RKO (cell line): ENCODE results near the gene DDA1.

ENCODE experiments used
- DNase-seq: peaks from one replicate; pipeline ENCODE4 v3.0.0-alpha.2; 2016; ENCODE audit warnings: low spot score

Gene DDA1

GRCh38 chr19:17312189-17313113, 3.1 kb downstream of the DDA1 start:
- DNase-seq, result no peak

DNA sequence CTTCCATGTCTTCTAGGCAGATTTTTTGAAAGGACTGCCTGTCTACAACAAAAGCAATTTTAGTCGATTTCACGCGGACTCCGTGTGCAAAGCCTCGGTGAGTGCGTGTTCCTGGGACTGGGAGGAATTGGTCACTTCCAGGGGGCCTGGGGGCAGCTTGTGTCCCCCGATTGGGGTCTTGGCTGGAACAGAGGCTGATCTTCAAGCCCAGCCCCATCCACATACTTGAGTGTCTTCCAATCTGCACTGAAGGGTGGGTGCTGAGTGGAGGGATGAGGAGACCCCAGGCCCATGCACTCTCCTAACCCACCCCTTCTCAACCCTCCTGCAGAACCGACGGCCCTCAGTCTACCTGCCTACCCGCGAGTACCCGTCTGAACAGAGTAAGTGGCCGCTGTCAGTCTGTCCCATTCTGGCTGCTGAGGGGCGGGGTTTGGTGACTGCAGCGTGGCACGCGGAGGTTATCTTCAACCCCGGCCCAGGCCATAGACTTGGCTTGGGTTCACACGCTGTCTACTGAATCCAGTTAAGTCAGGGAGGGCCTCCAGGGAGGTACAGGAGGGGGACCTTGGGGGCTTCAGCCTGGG, 4.7 kb downstream of the DDA1 start:
- DNase-seq, result no peak

- no peak for DNase-seq
Measured at GRCh38 chr19:17318966-17319365, 9.6 kb downstream of the DDA1 start.

DNA sequence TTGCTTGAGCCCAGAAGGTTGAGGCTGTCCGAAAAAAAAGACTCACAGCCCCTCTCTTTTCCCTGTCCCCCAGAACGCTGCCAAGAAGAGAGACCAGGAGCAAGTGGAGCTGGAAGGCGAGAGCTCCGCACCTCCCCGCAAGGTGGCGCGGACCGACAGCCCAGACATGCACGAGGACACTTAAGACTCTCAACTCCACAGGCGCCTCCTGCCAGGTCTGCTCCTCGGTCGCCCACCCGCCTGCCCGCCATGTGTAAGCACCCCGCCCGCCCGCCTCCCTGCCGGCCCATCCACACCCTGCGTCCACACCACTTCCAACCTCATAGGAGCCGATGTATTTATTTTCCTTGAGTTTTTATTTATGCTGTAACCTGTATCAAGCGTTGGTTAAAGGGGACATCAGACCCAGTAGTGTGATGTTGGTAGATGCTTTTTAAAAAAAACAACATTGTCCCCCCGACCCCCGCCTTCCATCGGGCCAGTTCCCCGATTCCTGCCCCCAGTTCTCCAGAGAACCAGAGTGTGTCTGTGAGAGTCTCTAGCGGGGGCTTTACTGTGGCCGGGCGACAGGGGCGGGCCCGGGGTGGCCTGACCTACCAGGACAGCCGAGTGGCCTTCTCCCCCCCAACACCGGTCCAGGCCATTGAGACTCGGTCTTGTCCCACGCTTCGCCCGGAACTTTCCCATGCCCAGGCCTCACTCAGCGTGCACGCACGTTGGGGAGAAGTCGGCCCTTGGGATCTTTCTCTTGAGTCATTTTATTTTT, 10.3 kb downstream of the DDA1 start:
- no peak for DNase-seq

- DNase-seq, result no peak
Measured at GRCh38 chr19:17320435-17320834, 11.1 kb downstream of the DDA1 start.

GRCh38 chr19:17321655-17322489, 12.5 kb downstream of the DDA1 start:
- DNase-seq, result no peak

DNA sequence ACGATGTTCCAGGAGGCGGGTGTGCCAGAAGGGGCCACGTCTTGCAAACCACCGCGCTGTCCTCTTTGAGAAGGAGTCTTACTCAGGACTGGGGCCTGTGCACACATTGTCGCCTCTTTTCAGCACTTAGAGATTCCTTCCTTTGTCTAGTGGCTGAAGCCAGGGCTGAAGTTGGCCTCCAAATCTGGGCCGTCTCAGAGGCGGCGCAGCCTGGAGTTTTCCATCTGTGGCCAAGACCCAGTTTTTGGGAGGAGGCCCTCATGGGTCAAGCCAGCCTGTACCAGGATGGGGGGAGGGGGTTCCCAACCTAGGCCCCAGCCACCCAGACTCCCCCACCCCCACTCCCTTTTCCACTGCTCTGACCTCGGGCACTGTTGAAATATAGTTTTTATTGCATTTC, 13.5 kb downstream of the DDA1 start:
- no peak for DNase-seq

DNA sequence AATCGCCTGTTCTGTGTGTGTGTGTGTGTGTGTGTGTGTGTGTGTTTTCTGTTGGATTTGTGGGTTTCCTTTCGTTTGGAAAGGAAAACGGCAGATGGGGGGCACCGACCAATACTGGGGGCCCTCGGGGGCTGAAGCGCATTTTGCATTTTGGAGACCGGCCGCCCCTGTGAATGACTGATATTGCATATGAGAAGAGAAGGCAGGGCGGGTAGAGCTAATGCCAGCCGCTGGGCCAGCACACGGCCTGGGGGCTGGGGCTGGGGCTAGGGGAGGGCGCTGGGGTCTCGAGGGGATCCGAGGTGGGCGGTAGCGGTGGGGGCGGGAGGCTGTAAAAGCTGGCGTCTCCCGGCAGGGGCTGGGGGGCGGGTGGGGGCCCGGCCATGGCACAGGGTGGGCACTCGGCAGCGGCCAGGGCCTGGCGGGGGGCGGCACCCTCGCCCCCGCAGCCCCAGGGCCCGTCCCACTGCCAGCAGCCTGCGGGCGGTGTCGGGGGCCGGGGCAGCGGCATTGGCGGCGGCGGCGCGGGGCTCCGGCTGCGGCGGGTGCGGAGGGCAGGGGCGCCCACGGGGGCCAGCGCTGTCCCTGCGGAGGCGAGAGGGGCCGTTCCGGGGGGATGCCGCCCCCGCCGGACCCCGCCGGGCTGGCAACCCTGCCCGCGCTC, 14.1 kb downstream of the DDA1 start:
- DNase-seq, result no peak

GRCh38 chr19:17323964-17324332, 14.6 kb downstream of the DDA1 start:
- no peak for DNase-seq

- DNase-seq, result no peak
Measured at GRCh38 chr19:17324357-17325114, 15.2 kb downstream of the DDA1 start.

DNA sequence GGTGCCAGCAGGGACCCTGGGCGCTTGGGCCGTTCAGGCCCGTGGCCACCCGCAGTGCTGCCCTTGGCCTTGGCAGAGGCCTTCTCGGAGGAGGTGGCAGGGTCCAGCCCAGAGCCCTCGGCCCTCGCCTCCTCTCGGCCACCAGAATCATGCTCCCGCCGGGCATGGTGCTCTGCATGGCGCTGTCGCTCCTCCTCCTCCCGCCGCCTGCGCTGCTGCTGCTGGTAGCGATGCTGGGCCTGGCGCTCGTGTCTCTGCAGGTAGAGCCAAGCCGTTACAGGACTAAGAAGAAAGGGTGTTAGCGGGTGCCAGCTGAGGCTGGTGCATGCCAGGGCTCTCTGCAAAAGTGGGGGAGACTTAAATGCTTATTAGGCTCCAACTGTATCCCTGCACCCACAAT, 15.8 kb downstream of the DDA1 start:
- DNase-seq, result no peak

GRCh38 chr19:17325881-17326594, 16.7 kb downstream of the DDA1 start:
- no peak for DNase-seq

- no peak for DNase-seq
Measured at GRCh38 chr19:17326595-17326966, 17.2 kb downstream of the DDA1 start.

- DNase-seq, result no peak
Measured at GRCh38 chr19:17327068-17327653, 17.8 kb downstream of the DDA1 start.

GRCh38 chr19:17327654-17328516, 18.5 kb downstream of the DDA1 start:
- DNase-seq, result no peak

DNA sequence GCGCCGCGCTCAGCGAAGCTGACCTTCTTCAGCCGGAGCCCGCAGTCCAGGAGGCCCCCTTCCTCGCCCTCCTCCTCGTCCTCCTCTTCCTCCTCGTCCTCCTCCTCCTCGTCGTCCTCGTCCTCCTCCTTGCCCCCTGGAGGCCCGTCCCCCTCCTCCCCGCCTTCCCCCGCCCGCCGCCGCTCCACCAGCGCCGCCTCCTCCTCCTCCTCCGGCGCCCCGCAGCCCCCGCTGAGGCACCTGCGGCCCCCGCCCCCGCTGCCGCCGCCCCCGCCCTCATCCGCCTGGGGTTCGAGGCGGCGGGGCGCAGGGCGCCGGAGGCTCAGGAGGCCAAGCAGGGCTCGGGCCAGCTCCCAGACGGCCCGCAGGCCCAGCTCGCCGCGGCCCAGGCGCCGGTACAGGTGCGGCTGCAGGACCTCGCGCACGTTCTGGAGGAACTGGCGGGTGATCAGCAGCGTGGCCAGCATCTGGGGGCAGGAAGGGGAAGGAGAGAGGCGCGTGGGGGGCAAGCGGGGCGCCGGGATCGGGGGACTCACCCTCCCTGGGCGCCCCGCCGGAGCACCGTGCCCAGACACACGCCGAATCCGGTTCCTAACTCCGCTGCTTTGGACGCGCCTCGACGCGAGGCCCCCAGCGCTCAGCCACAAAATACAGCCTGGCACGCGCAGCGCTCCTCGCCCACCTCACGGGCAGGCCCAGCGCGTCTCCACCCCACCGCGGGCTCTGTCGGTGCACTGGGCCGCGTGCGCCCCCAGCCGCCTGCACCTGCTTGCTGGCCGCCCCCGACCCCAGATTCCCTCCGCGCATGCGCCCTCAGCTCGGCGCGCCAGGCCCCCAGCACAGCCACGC, 19.4 kb downstream of the DDA1 start:
- no peak for DNase-seq

GRCh38 chr19:17329366-17330261, 20.3 kb downstream of the DDA1 start:
- DNase-seq, result no peak
